Right lobe of liver (tissue), 6 donors: ENCODE data around the gene TICRR. TPM values are rescaled to one million over a fixed set of nuclear protein-coding genes. Genes with fewer than 3 reads are reported as not detected.

ENCODE experiments used
- ATAC-seq, 4 donors: fragments of 200-7000 bp; cut with Tn5 transposase; one replicate each; pipeline ENCODE4 v1.9.1; 2020; ENCODE audit warnings: mild to moderate bottlenecking in 4 of 4, moderate library complexity in 4 of 4
- DNase-seq, 3 donors: peaks; one replicate each; pipeline ENCODE4 v3.0.0-alpha.2; 2020
- H3K27ac ChIP-seq, 3 donors: fragments of 200-600 bp; one replicate each; pipeline ENCODE4 v1.8.0; 2022
- H3K27me3 ChIP-seq, 2 donors: fragments of 200-600 bp; one replicate each; pipeline ENCODE4 v1.8.0; 2022
- H3K36me3 ChIP-seq, 4 donors: fragments of 200-600 bp; sonication (generic) in 1 of 4; one replicate each; pipeline versions ENCODE4 v1.5.1 to v1.8.0; 2017 to 2022; ENCODE audit warnings: control low read depth in 1 of 4
- H3K4me1 ChIP-seq, 4 donors: fragments of 200-600 bp; sonication (generic) in 1 of 4; one replicate each; pipeline versions ENCODE4 v1.5.1 to v1.8.0; 2017 to 2022; ENCODE audit warnings: control low read depth in 1 of 4
- H3K4me3 ChIP-seq, 3 donors: fragments of 200-600 bp; one replicate each; pipeline ENCODE4 v1.8.0; 2022
- H3K9me3 ChIP-seq, 4 donors: fragments of 200-600 bp; sonication (generic) in 1 of 4; one replicate each; pipeline versions ENCODE4 v1.5.1 to v1.8.0; 2017 to 2022; ENCODE audit warnings: control low read depth in 1 of 4
- POLR2A ChIP-seq: fragments of 450-650 bp; IDR thresholded peaks from one replicate; pipeline ENCODE4 v1.6.1; 2017; ENCODE audit warnings: antibody characterized with exemption, mild to moderate bottlenecking
- WGBS: methylation state at CpG from one replicate; pipeline ENCODE4 v1.1.6; 2018; ENCODE audit warnings: low coverage, low lambda C conversion rate; ENCODE audit not compliant: insufficient coverage; ENCODE audit errors: missing lambda C conversion rate; 5-methylcytosine and 5-hydroxymethylcytosine counted together
- intact Hi-C, 2 donors: fragments of 100-400 bp; cut with DNase I; formaldehyde crosslinking; loops; one replicate each; pipeline versions ENCODE4 v1.11.2 to v1.14.1; 2022
- total RNA-seq, 6 experiments: library from RNA; depleted of rRNA in 2 of 6; stranded (reverse); fragments of >200 nt in 2 of 6; fragmentation: NEBNext Ultra II Directional in 3 of 6; extraction: Animal tissue kit (Norgen Biotek cat#: 25700) in 3 of 6; gene quantifications; one replicate each; pipeline versions ENCODE4 v1.1.0 to v1.2.4, GENCODE V29; 2016 to 2023
- TF ChIP-seq, protein P1 (sequence below), 4 donors: fragments of 200-600 bp in 3 of 4; fragments of 450-650 bp in 1 of 4; IDR thresholded peaks; one replicate each; pipeline versions ENCODE4 v1.5.1 to v1.8.0; 2016 to 2022; ENCODE audit warnings: antibody characterized with exemption in 4 of 4, mild to moderate bottlenecking in 2 of 4
- donor health status: DM: no; HTN: yes; CAD: no.
- donor health status: DM: no; HTN: no; CAD: no.
- donor health status: DM: no; HTN: no; CAD: no.
- donor health status: DM: no; HTN: yes; CAD: no.
- donor health status: DM: no; HTN: yes; CAD: no.

TICRR gene
- total RNA-seq, 6 experiments from 2014 or later = 0.05 to 1.1 (median 0.24) TPM; not detected in 1

DNA sequence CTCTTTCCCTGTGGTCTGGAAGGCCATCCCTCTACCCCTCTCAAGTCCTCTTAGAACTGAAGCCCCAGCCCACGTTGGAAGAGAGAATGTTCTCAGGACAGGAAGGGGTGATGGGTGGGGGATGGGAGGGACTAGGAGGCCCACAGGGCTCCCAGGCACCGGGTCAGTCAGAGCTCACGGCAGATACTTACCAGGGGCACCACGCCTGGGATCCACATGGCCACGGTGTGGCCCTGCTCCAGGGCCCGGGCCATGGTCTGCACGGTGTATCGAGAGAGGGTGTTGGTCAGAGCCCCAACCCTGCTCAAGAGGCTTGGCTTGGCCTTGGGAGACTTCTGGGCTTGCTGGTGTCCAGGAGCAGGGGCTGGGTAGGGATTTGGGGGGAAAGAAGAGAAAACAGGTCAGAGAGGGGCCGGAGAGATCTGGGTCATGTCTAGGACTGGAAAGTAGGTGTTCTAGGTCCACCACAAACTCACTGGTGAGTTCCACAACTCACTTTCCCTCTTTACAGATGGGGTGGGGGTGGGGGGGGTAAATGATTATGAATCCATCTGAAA, 94.1 kb downstream of the TICRR start:
- H3K9me3 ChIP-seq = no peaks in the 10 kb centered on the region
- no peak overlapping the region for H3K27ac ChIP-seq
- no peak for ATAC-seq

DNA sequence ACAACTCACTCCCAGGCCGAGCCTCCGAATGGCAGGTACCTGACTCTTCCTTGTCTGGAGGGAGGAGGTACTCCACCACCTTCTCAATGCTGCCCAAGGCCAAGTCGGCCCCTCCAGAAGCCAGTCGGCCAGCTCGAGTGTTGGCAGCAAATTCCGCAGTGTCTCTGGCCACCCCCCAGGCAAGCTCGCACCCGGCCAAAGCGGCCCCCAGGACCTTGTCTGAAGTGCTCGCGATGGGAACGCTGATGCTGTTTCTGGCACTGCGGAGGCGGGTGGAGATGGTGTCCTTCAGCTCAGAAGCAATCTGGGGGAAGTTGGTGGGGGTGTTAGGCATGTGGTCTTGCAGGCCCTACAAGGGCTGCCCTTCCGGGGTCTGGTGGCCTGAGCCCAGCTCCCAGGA, 94.7 kb downstream of the TICRR start:
- WGBS = no CpG with 5 or more reads among the region's 15 CpGs
- Histone ChIP-seq H3K27me3 (no peaks in the 10 kb centered on the region), H3K36me3 (no peaks in the 10 kb centered on the region), H3K4me1 (peaks cover 0 to 14% (median 8%) of the 10 kb centered on the region in 4 donors), H3K4me3 (no peak overlapping the region), H3K9me3 (no peaks in the 10 kb centered on the region), H3K27ac (no peak overlapping the region)
- TF ChIP-seq, protein P1, sequence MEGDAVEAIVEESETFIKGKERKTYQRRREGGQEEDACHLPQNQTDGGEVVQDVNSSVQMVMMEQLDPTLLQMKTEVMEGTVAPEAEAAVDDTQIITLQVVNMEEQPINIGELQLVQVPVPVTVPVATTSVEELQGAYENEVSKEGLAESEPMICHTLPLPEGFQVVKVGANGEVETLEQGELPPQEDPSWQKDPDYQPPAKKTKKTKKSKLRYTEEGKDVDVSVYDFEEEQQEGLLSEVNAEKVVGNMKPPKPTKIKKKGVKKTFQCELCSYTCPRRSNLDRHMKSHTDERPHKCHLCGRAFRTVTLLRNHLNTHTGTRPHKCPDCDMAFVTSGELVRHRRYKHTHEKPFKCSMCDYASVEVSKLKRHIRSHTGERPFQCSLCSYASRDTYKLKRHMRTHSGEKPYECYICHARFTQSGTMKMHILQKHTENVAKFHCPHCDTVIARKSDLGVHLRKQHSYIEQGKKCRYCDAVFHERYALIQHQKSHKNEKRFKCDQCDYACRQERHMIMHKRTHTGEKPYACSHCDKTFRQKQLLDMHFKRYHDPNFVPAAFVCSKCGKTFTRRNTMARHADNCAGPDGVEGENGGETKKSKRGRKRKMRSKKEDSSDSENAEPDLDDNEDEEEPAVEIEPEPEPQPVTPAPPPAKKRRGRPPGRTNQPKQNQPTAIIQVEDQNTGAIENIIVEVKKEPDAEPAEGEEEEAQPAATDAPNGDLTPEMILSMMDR (IDR thresholded peaks at IDR 0.05) = no peak
- TF ChIP-seq POLR2A = no peak
- DNase-seq (no peak), ATAC-seq (no peak)
- intact Hi-C loops = no loop called here

More for the DNA sequence above, 94.1 kb downstream of the TICRR start:
- 67% methylated on average over 1 of the region's 9 CpGs for WGBS
- H3K36me3 ChIP-seq = no peaks in the 10 kb centered on the region
- no peaks in the 10 kb centered on the region for H3K27me3 ChIP-seq
- DNase-seq = no peak
- TF ChIP-seq, protein P1 (IDR thresholded peaks at IDR 0.05) = no peak
- no peak for TF ChIP-seq POLR2A
- intact Hi-C loops = no loop called here
- no peak overlapping the region for H3K4me3 ChIP-seq
- peaks cover 0 to 11% (median 5%) of the 10 kb centered on the region in 4 donors for H3K4me1 ChIP-seq

DNA sequence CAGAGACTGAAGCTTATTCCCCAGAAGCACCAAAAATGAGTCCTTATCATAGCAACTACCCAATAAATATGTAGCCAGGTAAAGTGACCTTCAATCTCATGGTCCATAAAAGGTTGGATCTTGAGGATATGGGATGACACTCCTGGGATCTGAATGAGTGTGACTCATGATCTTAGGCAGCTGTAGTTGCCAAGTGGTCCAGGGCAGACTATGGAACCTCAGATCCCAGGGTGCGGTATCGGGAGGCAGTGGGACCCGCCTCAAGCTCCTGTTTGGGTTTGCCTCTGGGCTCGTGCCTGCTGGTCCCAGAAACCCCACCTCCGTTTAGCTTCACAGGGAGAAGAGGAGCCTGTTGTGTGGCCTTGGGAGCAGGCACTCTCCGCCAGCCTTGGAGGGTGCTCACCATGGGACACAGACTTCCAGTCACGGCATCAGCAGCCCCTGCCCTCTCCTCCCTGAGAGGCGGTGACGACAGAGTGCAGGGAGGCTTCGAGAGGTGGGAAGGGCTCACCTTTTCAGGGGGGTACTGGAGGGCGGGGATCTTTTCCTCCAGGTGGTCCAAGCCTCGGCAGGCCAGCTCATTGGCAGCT, 95.8 kb downstream of the TICRR start:
- intact Hi-C loops = no loop called here
- H3K9me3 ChIP-seq = no peaks in the 10 kb centered on the region
- ATAC-seq = no peak
- no peak for DNase-seq
- no peak overlapping the region for H3K27ac ChIP-seq
- H3K4me3 ChIP-seq = no peak overlapping the region
- TF ChIP-seq POLR2A = no peak
- TF ChIP-seq, protein P1 (IDR thresholded peaks at IDR 0.05) = no peak
- H3K4me1 ChIP-seq = peaks cover 0 to 23% (median 9%) of the 10 kb centered on the region in 4 donors
- 94% methylated on average over 3 of the region's 12 CpGs for WGBS
- H3K27me3 ChIP-seq = no peaks in the 10 kb centered on the region
- H3K36me3 ChIP-seq = no peaks in the 10 kb centered on the region

DNA sequence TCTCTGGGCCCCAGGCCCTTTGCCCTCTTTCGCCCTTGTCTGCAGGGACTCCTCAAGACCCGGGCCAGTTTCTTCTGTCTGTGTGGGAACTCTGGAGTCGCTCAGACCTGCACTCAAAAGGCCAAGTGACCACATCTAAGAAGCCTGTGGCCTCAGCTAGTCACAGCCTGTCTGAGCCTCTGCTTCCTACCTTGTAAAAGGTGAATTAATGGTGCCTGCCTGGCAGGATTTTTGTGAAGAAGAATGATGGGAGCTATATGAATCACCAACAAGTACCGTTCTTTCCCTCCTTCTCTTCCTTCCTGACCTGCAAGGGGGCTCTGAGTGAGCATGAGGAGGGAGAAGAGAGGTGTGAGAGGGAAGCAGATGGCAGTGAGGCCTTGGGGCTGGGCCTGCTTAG, 96.4 kb downstream of the TICRR start:
- H3K27ac ChIP-seq = no peak overlapping the region
- 83% methylated on average over 1 of the region's 4 CpGs for WGBS
- ATAC-seq (no peak), DNase-seq (no peak)
- no peaks in the 10 kb centered on the region for H3K9me3 ChIP-seq
- no peaks in the 10 kb centered on the region for H3K36me3 ChIP-seq
- intact Hi-C loops = no loop called here
- peaks cover 0 to 23% (median 9%) of the 10 kb centered on the region in 4 donors for H3K4me1 ChIP-seq
- TF ChIP-seq POLR2A = no peak
- no peaks in the 10 kb centered on the region for H3K27me3 ChIP-seq
- no peak overlapping the region for H3K4me3 ChIP-seq
